Testis (tissue), 2 donors: ENCODE measurements around the gene KLRF2.

ENCODE experiments used
- CTCF ChIP-seq, 3 experiments: fragments of 450-650 bp in 2 of 3; fragments of 200-600 bp in 1 of 3; sonication (generic) in 1 of 3; IDR thresholded peaks; one replicate each; pipeline ENCODE4 v1.5.1; 2016 to 2019; ENCODE audit warnings: antibody characterized with exemption in 3 of 3, mild to moderate bottlenecking in 2 of 3, moderate library complexity in 1 of 3
- POLR2A ChIP-seq: fragments of 450-650 bp; IDR thresholded peaks from one replicate; pipeline ENCODE4 v1.6.1; 2017; ENCODE audit warnings: antibody characterized with exemption, mild to moderate bottlenecking, moderate library complexity

- TF ChIP-seq CTCF (IDR thresholded peaks at IDR 0.05): no peak
- TF ChIP-seq POLR2A: no peak
These were observed 1.9 kb downstream of the KLRF2 start for GRCh38 chr12:9883175-9883574.
